ENCODE results near the gene KDM3B.

KDM3B gene

DNA sequence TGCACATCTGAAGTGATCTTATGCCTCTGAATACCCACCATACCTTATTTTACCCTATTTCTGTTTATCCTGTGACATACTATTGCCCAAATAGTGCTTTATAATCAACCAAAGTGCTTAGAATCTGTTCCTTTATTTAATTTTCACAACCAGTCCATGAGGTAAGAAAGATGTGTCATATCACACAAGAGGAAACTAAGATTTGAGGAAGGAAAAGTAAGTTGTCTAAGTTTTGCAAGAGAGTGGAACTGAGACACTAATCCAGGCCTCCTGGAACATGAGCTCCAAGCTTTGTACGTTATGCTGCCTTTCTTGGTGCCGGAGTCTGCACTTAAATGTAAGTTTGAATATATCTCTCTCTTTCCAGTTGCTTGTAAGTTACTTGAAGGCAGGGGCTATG is 17.2 kb downstream of the KDM3B start:
- no peak for DNase-seq (ENCODE audit: low read depth)
- no peak overlapping the region for H3K4me3 ChIP-seq (ENCODE audit: low read length)
- TF ChIP-seq, protein P1, sequence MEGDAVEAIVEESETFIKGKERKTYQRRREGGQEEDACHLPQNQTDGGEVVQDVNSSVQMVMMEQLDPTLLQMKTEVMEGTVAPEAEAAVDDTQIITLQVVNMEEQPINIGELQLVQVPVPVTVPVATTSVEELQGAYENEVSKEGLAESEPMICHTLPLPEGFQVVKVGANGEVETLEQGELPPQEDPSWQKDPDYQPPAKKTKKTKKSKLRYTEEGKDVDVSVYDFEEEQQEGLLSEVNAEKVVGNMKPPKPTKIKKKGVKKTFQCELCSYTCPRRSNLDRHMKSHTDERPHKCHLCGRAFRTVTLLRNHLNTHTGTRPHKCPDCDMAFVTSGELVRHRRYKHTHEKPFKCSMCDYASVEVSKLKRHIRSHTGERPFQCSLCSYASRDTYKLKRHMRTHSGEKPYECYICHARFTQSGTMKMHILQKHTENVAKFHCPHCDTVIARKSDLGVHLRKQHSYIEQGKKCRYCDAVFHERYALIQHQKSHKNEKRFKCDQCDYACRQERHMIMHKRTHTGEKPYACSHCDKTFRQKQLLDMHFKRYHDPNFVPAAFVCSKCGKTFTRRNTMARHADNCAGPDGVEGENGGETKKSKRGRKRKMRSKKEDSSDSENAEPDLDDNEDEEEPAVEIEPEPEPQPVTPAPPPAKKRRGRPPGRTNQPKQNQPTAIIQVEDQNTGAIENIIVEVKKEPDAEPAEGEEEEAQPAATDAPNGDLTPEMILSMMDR (conservative IDR thresholded peaks at IDR 0.05; ENCODE audit: low read length), result no peak

DNA sequence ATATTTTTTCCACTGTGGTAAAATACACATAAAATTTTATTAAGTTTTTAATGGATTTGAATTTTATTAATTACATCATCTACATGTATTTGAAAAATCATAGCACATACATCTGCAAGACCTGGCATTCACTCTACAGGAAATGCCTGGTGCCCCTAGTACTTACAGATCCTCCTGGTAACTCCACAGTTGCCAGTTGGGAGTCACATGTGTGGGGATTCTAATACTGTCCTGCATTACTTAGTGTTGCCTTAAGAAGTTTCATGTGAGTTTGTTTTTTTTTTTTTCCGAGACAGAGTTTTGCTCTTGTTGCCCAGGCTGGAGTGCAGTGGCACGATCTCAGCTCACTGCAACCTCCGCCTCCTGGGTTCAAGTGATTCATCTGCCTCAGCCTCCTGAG is 18.1 kb downstream of the KDM3B start:
- peak; percentile 54 for DNase-seq (ENCODE audit: low read depth)
- TF ChIP-seq, protein P1 (conservative IDR thresholded peaks at IDR 0.05; ENCODE audit: low read length), result no peak
- H3K4me3 ChIP-seq (ENCODE audit: low read length), result no peak overlapping the region

DNA sequence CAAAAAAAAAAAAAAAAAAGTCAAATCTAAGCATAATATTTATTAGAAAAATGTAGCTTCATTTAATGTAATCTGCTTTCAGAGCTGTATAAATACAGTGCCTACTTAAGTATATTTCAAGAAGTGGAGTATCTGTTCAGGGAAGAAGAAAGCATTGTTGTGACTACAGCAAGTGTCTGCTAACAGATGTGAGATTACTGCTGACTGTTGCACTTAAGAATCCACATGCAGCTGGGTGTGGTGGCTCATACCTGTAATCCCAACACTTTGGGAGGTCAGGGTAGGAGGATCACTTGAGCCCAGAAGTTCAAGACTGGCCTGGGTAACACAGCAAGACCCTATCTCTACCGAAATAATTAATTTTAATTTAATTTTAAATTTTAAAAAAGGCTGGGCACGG is 19.0 kb downstream of the KDM3B start:
- DNase-seq (ENCODE audit: low read depth), result no peak
- no peak overlapping the region for H3K4me3 ChIP-seq (ENCODE audit: low read length)
- TF ChIP-seq, protein P1 (conservative IDR thresholded peaks at IDR 0.05; ENCODE audit: low read length), result no peak

DNA sequence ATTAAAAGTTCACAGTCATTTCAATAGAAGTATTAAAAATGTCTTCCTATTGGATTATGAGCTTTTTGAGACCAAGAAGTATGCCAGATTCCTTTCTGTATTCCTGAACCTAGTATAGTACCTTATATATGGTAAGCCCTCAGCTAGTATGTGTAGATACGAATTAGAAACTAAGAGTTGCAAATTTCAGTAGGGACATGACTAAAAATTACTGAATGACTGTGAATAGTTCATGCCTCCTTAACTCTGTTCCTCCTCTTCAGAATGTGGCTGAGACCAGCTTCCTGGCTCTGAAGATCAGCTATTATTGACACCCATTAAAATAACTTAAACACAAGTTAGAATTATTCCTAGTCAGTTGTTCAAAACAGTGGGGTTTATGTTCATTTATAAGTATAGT is 19.7 kb downstream of the KDM3B start:
- TF ChIP-seq, protein P1 (conservative IDR thresholded peaks at IDR 0.05; ENCODE audit: low read length), result no peak

DNA sequence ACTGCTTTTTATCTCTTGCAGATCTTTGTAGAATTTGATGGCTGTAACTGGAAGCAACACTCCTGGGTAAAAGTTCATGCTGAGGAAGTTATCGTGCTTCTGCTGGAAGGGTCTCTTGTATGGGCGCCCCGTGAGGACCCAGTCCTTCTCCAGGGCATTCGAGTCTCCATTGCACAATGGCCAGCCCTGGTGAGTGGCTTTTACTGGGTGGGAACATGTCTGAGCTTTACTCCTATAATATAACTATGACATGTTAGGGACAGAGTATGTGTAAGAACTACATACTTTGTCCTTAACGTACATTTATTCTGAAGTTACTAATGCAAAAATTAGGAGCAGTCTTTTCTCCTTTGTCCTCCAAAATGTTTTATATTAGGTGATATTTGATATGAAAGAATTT is 20.2 kb downstream of the KDM3B start:
- no peak for DNase-seq (ENCODE audit: low read depth)
- no peak overlapping the region for H3K4me3 ChIP-seq (ENCODE audit: low read length)
- TF ChIP-seq, protein P1 (conservative IDR thresholded peaks at IDR 0.05; ENCODE audit: low read length), result no peak

More for the DNA sequence above, 19.7 kb downstream of the KDM3B start:
- DNase-seq (ENCODE audit: low read depth), result no peak
- H3K4me3 ChIP-seq (ENCODE audit: low read length), result no peak overlapping the region

DNA sequence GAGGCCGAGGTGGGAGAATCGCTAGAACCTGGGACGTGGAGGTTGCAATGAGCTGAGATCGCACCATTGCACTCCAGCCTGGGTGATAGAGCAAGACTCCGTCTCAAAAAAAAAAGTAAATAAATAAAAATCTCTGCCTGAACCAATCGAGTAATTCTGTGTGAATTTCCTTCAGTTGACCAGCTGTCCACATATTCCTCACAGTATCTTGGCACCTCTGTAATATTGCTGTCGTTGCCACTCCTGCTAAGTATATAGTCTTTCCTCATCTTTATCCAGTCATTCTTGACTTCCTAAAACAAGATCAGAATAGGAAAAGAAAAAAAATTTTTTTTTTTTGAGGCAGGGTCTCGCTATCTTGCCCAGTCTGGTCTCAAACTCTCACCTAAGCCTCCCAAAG is 29.9 kb downstream of the KDM3B start:
- DNase-seq (ENCODE audit: low read depth), result no peak
- TF ChIP-seq, protein P1 (conservative IDR thresholded peaks at IDR 0.05; ENCODE audit: low read length), result no peak
- H3K4me3 ChIP-seq (ENCODE audit: low read length), result no peak overlapping the region

DNA sequence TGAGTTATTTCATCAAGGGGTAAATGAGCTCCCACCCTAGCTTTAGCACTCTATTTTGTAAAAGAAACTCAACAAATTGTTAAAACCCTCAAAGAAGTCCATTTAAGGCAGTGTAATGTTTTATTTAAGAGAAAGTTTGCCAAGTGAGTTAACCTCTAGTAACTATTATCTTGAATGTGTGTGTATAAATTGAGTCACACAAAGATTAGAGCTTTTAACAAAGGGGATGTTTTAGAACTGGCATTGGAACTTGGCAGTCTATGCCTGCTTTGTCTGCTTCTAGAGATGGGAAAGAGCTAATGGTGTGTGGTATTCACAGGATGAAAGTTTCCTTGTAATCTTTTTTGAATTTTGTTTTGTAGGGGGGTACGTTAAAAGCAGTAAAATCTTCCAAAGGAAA is 33.2 kb downstream of the KDM3B start:
- no peak for DNase-seq (ENCODE audit: low read depth)
- TF ChIP-seq, protein P1 (conservative IDR thresholded peaks at IDR 0.05; ENCODE audit: low read length), result no peak
- no peak overlapping the region for H3K4me3 ChIP-seq (ENCODE audit: low read length)
